Measurements from ENCODE around the gene DHRS2.

Gene DHRS2

GRCh38 chr14:23612354-23612732, 23.8 kb upstream of the DHRS2 start (continued):
- no peak for TF ChIP-seq TSHZ2 (CRISPR knock-in tag; IDR thresholded peaks at IDR 0.05)
- TF ChIP-seq PPARA (CRISPR knock-in tag; IDR thresholded peaks at IDR 0.05; ENCODE audit: borderline replicate concordance): no peak
- no peak for TF ChIP-seq GLIS3 (CRISPR knock-in tag; IDR thresholded peaks at IDR 0.05)
- TF ChIP-seq BACH2 (CRISPR knock-in tag; IDR thresholded peaks at IDR 0.05; ENCODE audit: borderline replicate concordance): no peak

- TF ChIP-seq BACH2 (CRISPR knock-in tag; IDR thresholded peaks at IDR 0.05; ENCODE audit: borderline replicate concordance) (no peak), ZNF70 (CRISPR knock-in tag; IDR thresholded peaks at IDR 0.05) (no peak), ZFP3 (CRISPR knock-in tag; IDR thresholded peaks at IDR 0.05) (no peak), ESRRG (CRISPR knock-in tag; IDR thresholded peaks at IDR 0.05) (no peak), TSHZ2 (CRISPR knock-in tag; IDR thresholded peaks at IDR 0.05) (no peak), CSDC2 (CRISPR knock-in tag; IDR thresholded peaks at IDR 0.05) (no peak), CSRNP3 (CRISPR knock-in tag; IDR thresholded peaks at IDR 0.05) (no peak), SNAI2 (CRISPR knock-in tag; IDR thresholded peaks at IDR 0.05) (no peak), POU6F1 (CRISPR knock-in tag; IDR thresholded peaks at IDR 0.05; ENCODE audit: borderline replicate concordance, low read depth) (no peak), ZNF8 (CRISPR knock-in tag; IDR thresholded peaks at IDR 0.05) (no peak), ISL1 (CRISPR knock-in tag; IDR thresholded peaks at IDR 0.05) (no peak), ZNF565 (CRISPR knock-in tag; conservative IDR thresholded peaks at IDR 0.05; ENCODE audit: low read depth) (no peak)
- ATAC-seq: no peak
These were observed 23.4 kb upstream of the DHRS2 start for GRCh38 chr14:23612802-23613201.

- ATAC-seq: no peak
- TF ChIP-seq TCF4 (CRISPR knock-in tag; IDR thresholded peaks at IDR 0.05; ENCODE audit: borderline replicate concordance): no peak
- TF ChIP-seq POU6F1 (CRISPR knock-in tag; IDR thresholded peaks at IDR 0.05; ENCODE audit: borderline replicate concordance, low read depth): no peak
- TF ChIP-seq OSR1 (CRISPR knock-in tag; IDR thresholded peaks at IDR 0.05): no peak
- no peak for TF ChIP-seq ZFP3 (CRISPR knock-in tag; IDR thresholded peaks at IDR 0.05)
- TF ChIP-seq CREB5 (CRISPR knock-in tag; IDR thresholded peaks at IDR 0.05; ENCODE audit: low read depth): no peak
- TF ChIP-seq CSDC2 (CRISPR knock-in tag; IDR thresholded peaks at IDR 0.05): no peak
- no peak for TF ChIP-seq ZC3H10 (CRISPR knock-in tag; IDR thresholded peaks at IDR 0.05)
- no peak for TF ChIP-seq RARB (CRISPR knock-in tag; IDR thresholded peaks at IDR 0.05)
- TF ChIP-seq ZFP30 (CRISPR knock-in tag; IDR thresholded peaks at IDR 0.05): no peak
- no peak for TF ChIP-seq SNAI2 (CRISPR knock-in tag; IDR thresholded peaks at IDR 0.05)
- no peak for TF ChIP-seq TSHZ2 (CRISPR knock-in tag; IDR thresholded peaks at IDR 0.05)
- no peak for TF ChIP-seq TOX (CRISPR knock-in tag; IDR thresholded peaks at IDR 0.05; ENCODE audit: borderline replicate concordance)
- TF ChIP-seq PPARA (CRISPR knock-in tag; IDR thresholded peaks at IDR 0.05; ENCODE audit: borderline replicate concordance): no peak
- TF ChIP-seq ZNF70 (CRISPR knock-in tag; IDR thresholded peaks at IDR 0.05): no peak
These were observed 22.7 kb upstream of the DHRS2 start for GRCh38 chr14:23613242-23614070.

Measured in SK-N-SH treated with all-trans-retinoic acid at 6 μM for 48 hours (cell line).